Activated T-helper 9 cell treated with anti-CD3 and anti-CD28 coated beads, Interleukin-2, amount 50 U/mL, for 16 hours (primary cell): ENCODE data around the gene TMEM190.

ENCODE experiments used
- DNase-seq: peaks from one replicate; pipeline ENCODE4 v3.0.0-alpha.2; 2020; ENCODE audit warnings: low read depth

Gene TMEM190

GRCh38 chr19:55372316-55373081 is 4.1 kb upstream of the TMEM190 start:
- DNase-seq = no peak

- DNase-seq = no peak
These were observed 3.2 kb upstream of the TMEM190 start for GRCh38 chr19:55373306-55373992.

GRCh38 chr19:55373993-55374757 is 2.5 kb upstream of the TMEM190 start:
- DNase-seq = no peak

GRCh38 chr19:55377356-55378131 is 918 bp downstream of the TMEM190 start:
- no peak for DNase-seq

GRCh38 chr19:55379174-55379573 is 2.5 kb downstream of the TMEM190 start:
- DNase-seq = no peak

GRCh38 chr19:55382013-55382412 is 5.4 kb downstream of the TMEM190 start:
- no peak for DNase-seq

- no peak for DNase-seq
These were observed 6.0 kb downstream of the TMEM190 start for GRCh38 chr19:55382522-55383054.

- DNase-seq = peak; percentile 13
These were observed 6.9 kb downstream of the TMEM190 start for GRCh38 chr19:55383279-55384130.

- peak; percentile 16 for DNase-seq
These were observed 7.7 kb downstream of the TMEM190 start, which contains the start of gene TMEM238 for GRCh38 chr19:55384131-55384919. TSS of gene TMEM238 (minus strand) at chr19:55384292. CDS start at chr19:55384259, 33 bp downstream.

- DNase-seq = peak; percentile 89
These were observed 8.5 kb downstream of the TMEM190 start for GRCh38 chr19:55384920-55385723.

GRCh38 chr19:55385724-55386492 is 9.3 kb downstream of the TMEM190 start, which contains the start of gene RPL28:
TSS of gene RPL28 (plus strand) at chr19:55385932. CDS start at chr19:55386358, 426 bp downstream.
- peak; percentile 96 for DNase-seq

- peak; percentile 22 for DNase-seq
These were observed 9.9 kb downstream of the TMEM190 start for GRCh38 chr19:55386493-55386971.

- DNase-seq = no peak
These were observed 11.3 kb downstream of the TMEM190 start for GRCh38 chr19:55387736-55388497.

GRCh38 chr19:55389386-55390317 is 13.0 kb downstream of the TMEM190 start:
- no peak for DNase-seq

GRCh38 chr19:55390461-55390880 is 13.8 kb downstream of the TMEM190 start:
- no peak for DNase-seq

GRCh38 chr19:55391191-55391670 is 14.6 kb downstream of the TMEM190 start:
- no peak for DNase-seq
